LNCAP (cell line): ENCODE measurements around the gene EIF2B5.

ENCODE experiments used
- CTCF ChIP-seq: fragments of 450-650 bp; IDR thresholded peaks from 2 replicates; pipeline ENCODE4 v1.5.1; 2017; ENCODE audit warnings: mild to moderate bottlenecking

The EIF2B5 gene

GRCh38 chr3:184116017-184116416 lies 19.1 kb upstream of the EIF2B5 start:
- no peak for TF ChIP-seq CTCF

GRCh38 chr3:184117636-184118035 lies 17.5 kb upstream of the EIF2B5 start:
- no peak for TF ChIP-seq CTCF

- no peak for TF ChIP-seq CTCF
These were observed 9.2 kb upstream of the EIF2B5 start for GRCh38 chr3:184126006-184126405.

- TF ChIP-seq CTCF = peak; percentile 41; the same call in 1 of the 2 replicates
These were observed 6.1 kb upstream of the EIF2B5 start for GRCh38 chr3:184129012-184129411.

GRCh38 chr3:184132945-184133344 lies 2.2 kb upstream of the EIF2B5 start:
- TF ChIP-seq CTCF = no peak

- no peak for TF ChIP-seq CTCF
These were observed 1.1 kb upstream of the EIF2B5 start for GRCh38 chr3:184133840-184134745.

GRCh38 chr3:184134746-184135148 lies 411 bp upstream of the EIF2B5 start:
- no peak for TF ChIP-seq CTCF
